Cerebellar cortex (tissue), 1 donor: ENCODE results near the gene ACTRT3.
"Not testable (repeated sequence)": the region's sequence is repeated elsewhere in the genome, so short reads cannot be mapped to it uniquely, and the experiment has no call there.

Experiments used
- DNase-seq: peaks from one replicate; pipeline ENCODE4 v3.0.0-alpha.2; 2015; ENCODE audit warnings: low spot score

Gene ACTRT3

DNA sequence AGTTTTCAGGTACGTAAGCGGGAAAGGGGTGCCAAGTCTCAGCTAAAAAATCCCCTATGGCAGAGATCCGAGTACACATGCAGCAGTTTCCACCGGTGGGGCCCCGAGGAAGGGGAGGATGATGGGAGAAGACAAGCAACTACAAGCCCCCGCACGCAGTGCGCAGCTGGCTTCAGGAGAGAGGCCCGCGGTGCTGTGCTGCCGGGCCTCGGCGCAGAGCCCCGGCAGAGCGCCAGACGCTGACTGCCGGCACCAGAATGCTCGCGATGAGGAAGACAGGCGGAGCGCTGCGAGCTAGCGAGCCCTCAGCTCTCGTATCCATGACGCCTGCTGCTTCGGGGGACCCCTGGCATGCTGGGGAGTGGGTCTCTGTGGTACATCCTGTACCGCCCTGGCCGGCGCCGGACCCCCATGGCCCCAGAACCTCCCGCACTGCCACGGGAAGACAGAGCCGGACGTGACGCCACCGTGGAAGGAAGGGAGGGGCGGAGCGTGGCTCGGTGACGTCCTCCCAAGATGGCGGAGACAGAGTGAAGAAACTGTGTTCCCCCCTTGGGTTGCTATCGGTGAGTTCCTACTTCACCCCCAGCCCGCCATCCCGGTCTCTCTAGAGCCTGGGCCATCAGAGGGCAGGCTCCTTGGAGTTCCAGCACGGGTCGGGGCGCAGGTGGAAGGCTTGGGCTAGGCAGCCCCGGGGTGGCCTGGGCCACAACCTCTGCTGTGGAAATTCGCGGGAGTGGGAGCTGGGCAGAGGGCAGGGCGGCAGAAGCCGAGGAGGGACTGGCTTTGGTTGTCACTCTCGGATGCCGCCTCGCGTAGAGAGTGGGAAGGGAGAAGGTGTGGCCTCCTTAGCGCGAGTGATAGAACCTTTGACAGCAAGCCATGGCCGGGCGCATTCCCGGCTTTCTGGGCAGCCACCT is 3.8 kb upstream of the ACTRT3 start, which contains the start of gene MYNN:
Gene MYNN, plus strand, starts transcription at position 500 of the 920 bp plus-strand sequence. CDS start 900 bp downstream, outside the sequence.
- peak; percentile 94 for DNase-seq

- peak; percentile 95 for DNase-seq
Observed at GRCh38 chr3:169772305-169772896, 3.0 kb upstream of the ACTRT3 start.

DNA sequence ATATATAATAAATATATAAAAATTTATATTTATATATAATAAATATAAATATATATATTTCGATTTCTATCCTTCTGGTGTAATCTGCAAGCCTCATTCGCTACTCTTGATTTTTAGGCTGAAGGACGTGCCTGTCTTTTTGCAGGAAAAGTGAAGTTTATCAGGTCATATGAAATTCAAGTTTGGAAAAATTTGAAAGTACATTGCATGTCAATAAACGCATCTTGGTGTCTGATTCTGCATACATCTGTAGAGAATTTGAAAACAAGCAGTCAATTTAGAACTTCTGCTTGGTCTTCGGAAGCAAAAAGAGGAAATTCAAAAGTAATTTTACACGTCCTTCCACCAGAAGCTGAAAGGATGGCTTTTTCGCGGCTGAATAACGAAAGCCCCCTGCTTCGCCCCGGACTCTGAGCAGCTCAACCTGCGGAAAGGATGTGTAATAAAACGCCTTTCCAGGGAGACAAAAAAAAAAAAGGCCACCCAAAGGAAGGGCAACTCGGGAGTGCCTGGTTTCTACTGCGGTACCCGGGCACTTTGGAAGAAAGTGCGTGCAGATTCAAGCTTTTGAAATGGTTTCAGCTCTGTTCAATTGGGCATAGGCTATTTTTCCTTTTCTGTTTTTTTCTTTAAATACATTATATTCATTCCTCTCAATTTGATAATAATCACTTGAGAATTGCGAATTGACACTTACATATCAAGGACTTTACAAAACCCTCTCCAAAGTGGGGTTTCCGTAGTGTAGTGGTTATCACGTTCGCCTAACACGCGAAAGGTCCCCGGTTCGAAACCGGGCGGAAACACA is 2.3 kb upstream of the ACTRT3 start:
- DNase-seq = peak; percentile 91

DNA sequence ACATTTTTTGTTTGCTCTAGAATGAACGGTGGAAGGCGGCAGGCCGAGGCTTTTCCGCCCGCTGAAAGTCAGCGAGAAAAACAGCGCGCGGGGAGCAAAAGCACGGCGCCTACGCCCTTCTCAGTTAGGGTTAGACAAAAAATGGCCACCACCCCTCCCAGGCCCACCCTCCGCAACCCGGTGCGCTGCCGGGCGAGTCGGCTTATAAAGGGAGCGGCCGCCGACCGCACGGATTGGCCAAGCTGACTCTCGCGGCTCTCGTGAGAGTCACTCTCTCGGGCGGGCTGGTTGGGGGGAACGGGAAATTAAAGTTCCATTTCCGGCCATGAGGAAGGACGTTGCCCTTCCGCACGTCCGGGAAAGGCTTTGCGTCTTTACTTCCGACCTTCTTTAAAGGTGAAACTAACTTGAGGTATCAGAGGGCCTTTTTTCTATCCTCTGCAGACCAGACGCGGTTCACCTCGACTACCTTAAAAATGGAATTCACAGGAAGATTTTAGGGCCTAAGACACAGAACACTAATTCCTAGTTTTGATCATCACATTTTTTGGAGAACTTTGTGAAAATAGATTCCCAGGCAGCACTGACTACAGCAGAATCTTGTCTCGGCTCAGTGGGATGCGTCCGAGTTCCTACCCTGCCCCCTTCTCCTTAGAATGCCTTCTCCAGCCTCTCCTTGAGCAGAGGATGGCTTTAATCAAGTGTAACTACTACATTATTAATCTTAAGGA is 4.3 kb downstream of the ACTRT3 start, which contains the start of gene TERC:
Gene TERC, minus strand, starts transcription at position 179 of the 731 bp plus-strand sequence.
- peak; percentile 95 for DNase-seq

DNA sequence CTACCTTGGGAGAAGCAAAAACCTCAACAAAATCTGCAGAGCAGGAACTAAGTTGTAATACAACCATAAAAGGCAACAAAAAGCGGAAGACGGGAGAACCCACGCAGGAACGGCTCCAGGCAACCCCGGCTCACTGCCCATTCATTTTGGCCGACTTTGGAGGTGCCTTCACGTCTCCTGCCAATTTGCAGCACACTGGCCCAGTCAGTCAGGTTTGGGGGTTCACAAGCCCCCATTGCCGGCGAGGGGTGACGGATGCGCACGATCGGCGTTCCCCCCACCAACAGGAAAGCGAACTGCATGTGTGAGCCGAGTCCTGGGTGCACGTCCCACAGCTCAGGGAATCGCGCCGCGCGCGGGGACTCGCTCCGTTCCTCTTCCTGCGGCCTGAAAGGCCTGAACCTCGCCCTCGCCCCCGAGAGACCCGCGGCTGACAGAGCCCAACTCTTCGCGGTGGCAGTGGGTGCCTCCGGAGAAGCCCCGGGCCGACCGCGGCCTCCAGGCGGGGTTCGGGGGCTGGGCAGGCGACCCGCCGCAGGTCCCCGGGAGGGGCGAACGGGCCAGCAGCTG is 5.0 kb downstream of the ACTRT3 start:
- DNase-seq = peak; percentile 71

DNA sequence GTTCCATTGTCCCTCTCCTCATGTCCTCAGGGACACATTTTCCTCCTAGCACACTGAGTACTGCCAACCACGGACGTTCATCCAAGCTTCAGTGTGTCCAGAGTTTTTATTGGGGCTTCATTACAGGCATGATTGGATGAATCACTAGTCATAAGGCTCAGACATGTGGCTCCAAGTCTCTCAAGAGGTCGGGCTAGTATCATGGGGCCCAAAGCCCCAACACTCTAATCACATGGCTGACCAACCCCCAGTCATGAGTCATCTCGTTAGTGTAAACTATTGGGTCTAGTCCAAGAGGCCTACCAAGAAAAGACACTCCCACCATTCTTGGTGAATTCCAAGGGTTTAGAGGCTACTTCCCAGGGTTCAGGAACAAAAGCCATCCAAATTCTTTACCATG is 8.9 kb downstream of the ACTRT3 start:
- DNase-seq = no peak

- DNase-seq = no peak
Observed at GRCh38 chr3:169759256-169759655, 10.1 kb downstream of the ACTRT3 start.

GRCh38 chr3:169758359-169758994 is 10.9 kb downstream of the ACTRT3 start:
- no peak for DNase-seq

- DNase-seq = no peak
Observed at GRCh38 chr3:169755488-169755887, 13.9 kb downstream of the ACTRT3 start.

GRCh38 chr3:169754711-169755110 is 14.7 kb downstream of the ACTRT3 start:
- no peak for DNase-seq

- DNase-seq = no peak
Observed at GRCh38 chr3:169751875-169752274, 17.5 kb downstream of the ACTRT3 start.

GRCh38 chr3:169750665-169751064 is 18.7 kb downstream of the ACTRT3 start:
- no peak for DNase-seq

- no peak for DNase-seq
Observed at GRCh38 chr3:169748670-169749069, 20.7 kb downstream of the ACTRT3 start.

DNA sequence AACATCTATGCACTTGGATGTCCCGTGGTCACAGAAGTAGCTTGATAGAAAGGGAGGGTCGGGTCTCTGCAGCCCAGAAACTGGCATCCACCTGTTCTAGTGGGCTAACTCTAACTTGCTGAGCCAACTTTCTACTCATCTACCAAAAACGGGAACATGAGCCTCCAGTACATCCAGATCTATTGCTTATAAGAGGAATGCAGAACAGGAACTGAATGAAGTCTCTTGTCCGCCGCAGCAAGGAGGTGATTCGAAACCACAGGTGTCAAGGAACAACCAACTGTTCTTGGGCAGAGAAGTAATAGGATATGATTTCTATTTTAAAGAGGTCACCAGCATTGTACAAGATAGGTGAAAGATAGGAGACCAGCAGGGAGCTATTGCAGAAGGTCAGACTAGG is 22.4 kb downstream of the ACTRT3 start:
- DNase-seq = no peak

GRCh38 chr3:169744366-169745054 is 24.9 kb downstream of the ACTRT3 start:
- DNase-seq = peak; percentile 34

DNA sequence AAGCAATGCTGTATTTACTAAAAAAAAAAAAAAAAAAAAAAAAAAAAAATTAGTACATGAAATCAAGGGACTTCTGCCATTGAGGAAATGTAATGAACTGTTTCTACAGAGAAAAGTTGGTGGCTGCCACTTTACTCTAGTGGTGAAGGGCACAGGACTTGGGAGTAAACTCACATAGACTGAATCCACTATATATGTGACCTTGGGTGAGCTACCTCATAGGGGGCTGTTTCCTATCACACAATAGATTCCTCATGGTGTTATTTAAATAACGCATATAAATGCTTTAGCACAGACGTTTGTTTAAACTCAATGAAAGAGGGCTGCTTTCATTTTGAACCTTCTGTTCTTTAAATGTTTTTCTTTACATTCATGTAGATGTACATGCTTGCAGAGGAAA is 30.3 kb downstream of the ACTRT3 start:
- no peak for DNase-seq

GRCh38 chr3:169731857-169732256 is 37.5 kb downstream of the ACTRT3 start:
- DNase-seq = not testable (repeated sequence)

GRCh38 chr3:169722724-169723123 is 46.6 kb downstream of the ACTRT3 start:
- DNase-seq = no peak

DNA sequence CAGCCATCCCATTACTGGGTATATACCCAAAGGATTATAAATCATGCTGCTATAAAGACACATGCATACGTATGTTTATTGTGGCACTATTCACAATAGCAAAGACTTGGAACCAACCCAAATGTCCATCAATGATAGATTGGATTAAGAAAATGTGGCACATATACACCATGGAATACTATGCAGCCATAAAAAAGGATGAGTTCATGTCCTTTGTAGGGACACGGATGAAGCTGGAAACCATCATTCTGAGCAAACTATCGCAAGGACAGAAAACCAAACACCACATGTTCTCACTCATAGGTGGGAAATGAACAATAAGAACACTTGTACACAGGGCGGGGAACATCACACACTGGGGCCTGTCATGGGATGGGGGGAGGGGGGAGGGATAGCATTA is 50.9 kb downstream of the ACTRT3 start:
- DNase-seq = not testable (repeated sequence)
